DOHH2 (cell line): ENCODE measurements around the gene BLVRB.

ENCODE experiments used
- EZH2phosphoT487 ChIP-seq: fragments of 200-600 bp; sonication (generic); IDR thresholded peaks from 2 replicates; pipeline ENCODE4 v1.6.1; 2017; ENCODE audit warnings: borderline replicate concordance, mild to moderate bottlenecking, antibody characterized with exemption, low read length, moderate library complexity, mixed read lengths
- TF ChIP-seq, protein P1 (sequence below): fragments of 200-600 bp; sonication (generic); IDR thresholded peaks from one replicate; pipeline ENCODE4 v1.5.1; 2014; ENCODE audit warnings: antibody characterized with exemption, mild to moderate bottlenecking, low read depth, low read length; ENCODE audit not compliant: poor library complexity, severe bottlenecking

DNA sequence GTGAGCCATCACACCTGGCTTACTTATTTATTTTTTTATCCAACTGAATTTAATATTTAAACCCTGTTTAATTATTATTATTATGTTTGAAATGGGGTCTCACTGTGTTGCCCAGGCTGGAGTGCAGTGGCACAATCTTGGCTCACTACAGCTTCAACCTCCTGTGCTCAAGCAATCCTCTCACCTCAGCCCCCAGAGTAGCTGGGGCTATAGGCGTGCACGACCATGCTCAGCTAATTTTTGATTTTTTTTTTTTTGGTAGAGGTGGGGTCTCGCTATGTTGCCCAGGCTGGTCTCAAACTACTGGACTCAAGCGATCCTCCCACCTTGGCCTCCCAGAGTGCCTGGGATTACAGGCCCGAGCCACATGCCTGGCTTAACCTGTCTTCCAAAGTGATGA lies 33.8 kb upstream of the BLVRB start:
- TF ChIP-seq, protein P1, sequence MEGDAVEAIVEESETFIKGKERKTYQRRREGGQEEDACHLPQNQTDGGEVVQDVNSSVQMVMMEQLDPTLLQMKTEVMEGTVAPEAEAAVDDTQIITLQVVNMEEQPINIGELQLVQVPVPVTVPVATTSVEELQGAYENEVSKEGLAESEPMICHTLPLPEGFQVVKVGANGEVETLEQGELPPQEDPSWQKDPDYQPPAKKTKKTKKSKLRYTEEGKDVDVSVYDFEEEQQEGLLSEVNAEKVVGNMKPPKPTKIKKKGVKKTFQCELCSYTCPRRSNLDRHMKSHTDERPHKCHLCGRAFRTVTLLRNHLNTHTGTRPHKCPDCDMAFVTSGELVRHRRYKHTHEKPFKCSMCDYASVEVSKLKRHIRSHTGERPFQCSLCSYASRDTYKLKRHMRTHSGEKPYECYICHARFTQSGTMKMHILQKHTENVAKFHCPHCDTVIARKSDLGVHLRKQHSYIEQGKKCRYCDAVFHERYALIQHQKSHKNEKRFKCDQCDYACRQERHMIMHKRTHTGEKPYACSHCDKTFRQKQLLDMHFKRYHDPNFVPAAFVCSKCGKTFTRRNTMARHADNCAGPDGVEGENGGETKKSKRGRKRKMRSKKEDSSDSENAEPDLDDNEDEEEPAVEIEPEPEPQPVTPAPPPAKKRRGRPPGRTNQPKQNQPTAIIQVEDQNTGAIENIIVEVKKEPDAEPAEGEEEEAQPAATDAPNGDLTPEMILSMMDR: no peak
- TF ChIP-seq EZH2phosphoT487: no peak
